Right lobe of liver (tissue), 4 donors: Measurements from ENCODE around the gene PRKAR1B.

ENCODE experiments used
- CTCF ChIP-seq, 4 donors: fragments of 200-600 bp in 3 of 4; fragments of 450-650 bp in 1 of 4; IDR thresholded peaks; one replicate each; pipeline versions ENCODE4 v1.5.1 to v1.8.0; 2016 to 2022; ENCODE audit warnings: antibody characterized with exemption in 4 of 4, mild to moderate bottlenecking in 2 of 4
- POLR2A ChIP-seq: fragments of 450-650 bp; IDR thresholded peaks from one replicate; pipeline ENCODE4 v1.6.1; 2017; ENCODE audit warnings: antibody characterized with exemption, mild to moderate bottlenecking
- donor health status: DM: no; HTN: no; CAD: no.
- donor health status: DM: no; HTN: no; CAD: no.
- donor health status: DM: no; HTN: yes; CAD: no.

GRCh38 chr7:594920-595620 is 132.0 kb downstream of the PRKAR1B start:
- TF ChIP-seq POLR2A (no peak), CTCF (IDR thresholded peaks at IDR 0.05) (no peak)
